ENCODE measurements around the gene CDKN2A. TPM values are rescaled to one million over a fixed set of nuclear protein-coding genes. Genes with fewer than 3 reads are reported as not detected.

Gene CDKN2A
- total RNA-seq, 1 donor from 2014 or later = 14.3 TPM

DNA sequence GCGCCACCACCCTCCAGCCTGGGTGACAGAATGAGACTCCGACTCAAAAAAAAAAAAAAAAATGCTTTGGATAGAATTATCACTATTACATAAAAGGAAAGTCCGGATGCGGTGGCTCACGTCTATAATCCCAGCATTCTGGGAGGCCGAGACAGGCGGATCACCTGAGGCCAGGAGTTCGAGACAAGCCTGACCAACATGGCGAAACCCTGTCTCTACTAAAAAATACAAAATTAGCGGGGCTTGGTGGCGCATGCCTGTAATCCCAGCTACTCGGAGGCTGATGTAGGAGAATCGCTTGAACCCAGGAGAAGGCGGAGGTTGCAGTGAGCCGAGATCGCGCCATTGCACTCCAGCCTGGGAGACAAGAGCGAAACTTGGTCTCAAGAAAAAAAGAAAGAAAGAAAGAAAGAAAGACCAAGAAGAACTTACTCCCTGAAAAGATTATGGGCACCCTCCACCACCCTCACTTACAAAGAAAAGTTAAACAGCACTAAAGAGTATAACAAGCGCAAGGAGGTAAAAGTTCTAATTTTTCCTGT is 17.8 kb downstream of the CDKN2A start:
- H3K9me3 Mint-ChIP-seq (ENCODE audit: unreplicated experiment) = peaks cover 3% of the 10 kb centered on the region
- H3K27me3 Mint-ChIP-seq (ENCODE audit: unreplicated experiment) = peaks cover 90% of the 10 kb centered on the region

DNA sequence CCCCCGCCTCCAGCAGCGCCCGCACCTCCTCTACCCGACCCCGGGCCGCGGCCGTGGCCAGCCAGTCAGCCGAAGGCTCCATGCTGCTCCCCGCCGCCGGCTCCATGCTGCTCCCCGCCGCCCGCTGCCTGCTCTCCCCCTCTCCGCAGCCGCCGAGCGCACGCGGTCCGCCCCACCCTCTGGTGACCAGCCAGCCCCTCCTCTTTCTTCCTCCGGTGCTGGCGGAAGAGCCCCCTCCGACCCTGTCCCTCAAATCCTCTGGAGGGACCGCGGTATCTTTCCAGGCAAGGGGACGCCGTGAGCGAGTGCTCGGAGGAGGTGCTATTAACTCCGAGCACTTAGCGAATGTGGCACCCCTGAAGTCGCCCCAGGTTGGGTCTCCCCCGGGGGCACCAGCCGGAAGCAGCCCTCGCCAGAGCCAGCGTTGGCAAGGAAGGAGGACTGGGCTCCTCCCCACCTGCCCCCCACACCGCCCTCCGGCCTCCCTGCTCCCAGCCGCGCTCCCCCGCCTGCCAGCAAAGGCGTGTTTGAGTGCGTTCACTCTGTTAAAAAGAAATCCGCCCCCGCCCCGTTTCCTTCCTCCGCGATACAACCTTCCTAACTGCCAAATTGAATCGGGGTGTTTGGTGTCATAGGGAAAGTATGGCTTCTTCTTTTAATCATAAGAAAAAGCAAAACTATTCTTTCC is 19.3 kb downstream of the CDKN2A start:
- no peak overlapping the region for H3K27ac Mint-ChIP-seq (ENCODE audit: unreplicated experiment)
- TF ChIP-seq, protein P1, sequence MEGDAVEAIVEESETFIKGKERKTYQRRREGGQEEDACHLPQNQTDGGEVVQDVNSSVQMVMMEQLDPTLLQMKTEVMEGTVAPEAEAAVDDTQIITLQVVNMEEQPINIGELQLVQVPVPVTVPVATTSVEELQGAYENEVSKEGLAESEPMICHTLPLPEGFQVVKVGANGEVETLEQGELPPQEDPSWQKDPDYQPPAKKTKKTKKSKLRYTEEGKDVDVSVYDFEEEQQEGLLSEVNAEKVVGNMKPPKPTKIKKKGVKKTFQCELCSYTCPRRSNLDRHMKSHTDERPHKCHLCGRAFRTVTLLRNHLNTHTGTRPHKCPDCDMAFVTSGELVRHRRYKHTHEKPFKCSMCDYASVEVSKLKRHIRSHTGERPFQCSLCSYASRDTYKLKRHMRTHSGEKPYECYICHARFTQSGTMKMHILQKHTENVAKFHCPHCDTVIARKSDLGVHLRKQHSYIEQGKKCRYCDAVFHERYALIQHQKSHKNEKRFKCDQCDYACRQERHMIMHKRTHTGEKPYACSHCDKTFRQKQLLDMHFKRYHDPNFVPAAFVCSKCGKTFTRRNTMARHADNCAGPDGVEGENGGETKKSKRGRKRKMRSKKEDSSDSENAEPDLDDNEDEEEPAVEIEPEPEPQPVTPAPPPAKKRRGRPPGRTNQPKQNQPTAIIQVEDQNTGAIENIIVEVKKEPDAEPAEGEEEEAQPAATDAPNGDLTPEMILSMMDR (IDR thresholded peaks at IDR 0.05) = no peak
- DNase-seq (ENCODE audit: extremely low spot score, unreplicated experiment) = peak; percentile 86
- H3K36me3 Mint-ChIP-seq (ENCODE audit: unreplicated experiment) = peaks cover 11% of the 10 kb centered on the region
- H3K4me3 Mint-ChIP-seq (ENCODE audit: unreplicated experiment) = peak overlapping the region; percentile 75
- H3K9me3 Mint-ChIP-seq (ENCODE audit: unreplicated experiment) = peaks cover 3% of the 10 kb centered on the region
- H3K4me1 Mint-ChIP-seq (ENCODE audit: unreplicated experiment) = peaks cover 21% of the 10 kb centered on the region
- H3K27me3 Mint-ChIP-seq (ENCODE audit: unreplicated experiment) = peaks cover 92% of the 10 kb centered on the region

More for the DNA sequence above, 17.8 kb downstream of the CDKN2A start:
- TF ChIP-seq, protein P1 (IDR thresholded peaks at IDR 0.05) = no peak
- H3K4me3 Mint-ChIP-seq (ENCODE audit: unreplicated experiment) = no peak overlapping the region
- peaks cover 15% of the 10 kb centered on the region for H3K4me1 Mint-ChIP-seq (ENCODE audit: unreplicated experiment)
- DNase-seq (ENCODE audit: extremely low spot score, unreplicated experiment) = no peak
- no peak overlapping the region for H3K27ac Mint-ChIP-seq (ENCODE audit: unreplicated experiment)
- H3K36me3 Mint-ChIP-seq (ENCODE audit: unreplicated experiment) = peaks cover 5% of the 10 kb centered on the region

DNA sequence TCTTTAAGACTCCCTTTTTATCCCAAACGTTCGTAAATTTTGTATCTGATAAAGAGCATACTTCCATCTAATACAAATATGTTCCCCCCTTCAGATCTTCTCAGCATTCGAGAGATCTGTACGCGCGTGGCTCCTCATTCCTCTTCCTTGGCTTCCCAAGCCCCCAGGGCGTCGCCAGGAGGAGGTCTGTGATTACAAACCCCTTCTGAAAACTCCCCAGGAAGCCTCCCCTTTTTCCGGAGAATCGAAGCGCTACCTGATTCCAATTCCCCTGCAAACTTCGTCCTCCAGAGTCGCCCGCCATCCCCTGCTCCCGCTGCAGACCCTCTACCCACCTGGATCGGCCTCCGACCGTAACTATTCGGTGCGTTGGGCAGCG is 19.9 kb downstream of the CDKN2A start:
- Mint-ChIP-seq H3K27me3 (ENCODE audit: unreplicated experiment) (peaks cover 92% of the 10 kb centered on the region), H3K4me3 (ENCODE audit: unreplicated experiment) (peak overlapping the region; percentile 75), H3K27ac (ENCODE audit: unreplicated experiment) (no peak overlapping the region), H3K9me3 (ENCODE audit: unreplicated experiment) (peaks cover 3% of the 10 kb centered on the region), H3K36me3 (ENCODE audit: unreplicated experiment) (peaks cover 12% of the 10 kb centered on the region), H3K4me1 (ENCODE audit: unreplicated experiment) (peaks cover 21% of the 10 kb centered on the region)
- TF ChIP-seq, protein P1 (IDR thresholded peaks at IDR 0.05) = no peak
- DNase-seq (ENCODE audit: extremely low spot score, unreplicated experiment) = no peak

DNA sequence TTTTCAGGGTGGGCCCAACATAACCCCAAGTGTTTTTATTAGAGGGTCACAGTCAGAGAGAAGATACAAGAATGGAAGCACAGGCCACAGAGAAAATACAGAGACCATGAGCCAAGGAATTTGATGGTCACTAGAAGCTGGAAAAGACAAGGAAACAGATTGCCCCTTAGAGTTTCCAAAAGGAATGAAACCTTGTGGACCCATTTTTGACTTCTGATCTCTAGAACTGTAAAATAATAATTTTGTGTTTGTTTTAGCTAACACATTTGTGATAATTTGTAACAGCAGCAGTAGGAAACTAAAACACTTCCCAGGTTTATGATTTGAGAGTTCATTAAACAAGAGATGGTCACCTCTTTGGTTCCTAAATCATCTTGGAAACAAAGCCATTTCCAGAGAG is 21.8 kb downstream of the CDKN2A start:
- no peak for DNase-seq (ENCODE audit: extremely low spot score, unreplicated experiment)
- TF ChIP-seq, protein P1 (IDR thresholded peaks at IDR 0.05) = no peak
- Mint-ChIP-seq H3K27me3 (ENCODE audit: unreplicated experiment) (peaks cover 93% of the 10 kb centered on the region), H3K4me3 (ENCODE audit: unreplicated experiment) (no peak overlapping the region), H3K27ac (ENCODE audit: unreplicated experiment) (no peak overlapping the region), H3K4me1 (ENCODE audit: unreplicated experiment) (peaks cover 33% of the 10 kb centered on the region), H3K36me3 (ENCODE audit: unreplicated experiment) (peaks cover 12% of the 10 kb centered on the region), H3K9me3 (ENCODE audit: unreplicated experiment) (no peaks in the 10 kb centered on the region)

DNA sequence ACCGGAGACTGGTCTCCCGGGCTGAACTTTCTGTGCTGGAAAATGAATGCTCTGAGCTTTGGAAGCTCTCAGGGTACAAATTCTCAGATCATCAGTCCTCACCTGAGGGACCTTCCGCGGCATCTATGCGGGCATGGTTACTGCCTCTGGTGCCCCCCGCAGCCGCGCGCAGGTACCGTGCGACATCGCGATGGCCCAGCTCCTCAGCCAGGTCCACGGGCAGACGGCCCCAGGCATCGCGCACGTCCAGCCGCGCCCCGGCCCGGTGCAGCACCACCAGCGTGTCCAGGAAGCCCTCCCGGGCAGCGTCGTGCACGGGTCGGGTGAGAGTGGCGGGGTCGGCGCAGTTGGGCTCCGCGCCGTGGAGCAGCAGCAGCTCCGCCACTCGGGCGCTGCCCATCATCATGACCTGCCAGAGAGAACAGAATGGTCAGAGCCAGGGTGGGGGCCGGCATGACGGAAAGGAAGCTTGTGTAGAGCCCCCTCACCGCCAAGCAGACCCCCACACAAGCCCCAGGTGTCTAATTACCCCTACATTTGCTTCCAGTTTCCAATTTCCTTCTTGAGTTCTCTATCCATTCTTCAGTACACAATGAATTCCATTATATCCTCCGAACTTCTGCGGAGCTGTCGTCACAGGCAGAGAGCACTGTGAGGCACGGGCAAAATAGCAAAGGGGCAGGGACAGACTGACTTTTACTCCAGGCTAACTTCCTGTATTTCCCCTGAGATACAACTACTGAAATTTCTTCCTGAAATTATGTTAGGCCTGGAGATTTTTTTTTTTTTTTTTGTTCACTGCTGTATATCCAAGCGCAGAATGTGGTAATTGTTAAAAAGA is 23.2 kb downstream of the CDKN2A start:
- peaks cover 14% of the 10 kb centered on the region for H3K36me3 Mint-ChIP-seq (ENCODE audit: unreplicated experiment)
- H3K4me3 Mint-ChIP-seq (ENCODE audit: unreplicated experiment) = no peak overlapping the region
- TF ChIP-seq, protein P1 (IDR thresholded peaks at IDR 0.05) = no peak
- peaks cover 36% of the 10 kb centered on the region for H3K4me1 Mint-ChIP-seq (ENCODE audit: unreplicated experiment)
- peaks cover 92% of the 10 kb centered on the region for H3K27me3 Mint-ChIP-seq (ENCODE audit: unreplicated experiment)
- DNase-seq (ENCODE audit: extremely low spot score, unreplicated experiment) = no peak
- no peak overlapping the region for H3K27ac Mint-ChIP-seq (ENCODE audit: unreplicated experiment)
- no peaks in the 10 kb centered on the region for H3K9me3 Mint-ChIP-seq (ENCODE audit: unreplicated experiment)

Measured in osteocyte (in vitro differentiated cells).